ENCODE results near the gene AGR2.

AGR2 gene

GRCh38 chr7:16785846-16786245 is 19.0 kb downstream of the AGR2 start:
- Histone ChIP-seq H3K27ac (no peak overlapping the region), H3K4me1 (ENCODE audit: low read depth, poor library complexity, severe bottlenecking) (no peaks in the 10 kb centered on the region)

GRCh38 chr7:16785321-16785720 is 19.5 kb downstream of the AGR2 start:
- Histone ChIP-seq H3K27me3 (ENCODE audit: insufficient read depth, low read depth) (no peaks in the 10 kb centered on the region), H3K4me3 (IDR thresholded peaks at IDR 0.05; ENCODE audit: insufficient read depth, low read depth, low read length) (no peak overlapping the region), H3K4me2 (no peak overlapping the region), H4K20me1 (ENCODE audit: insufficient read depth) (no peaks in the 10 kb centered on the region), H3K36me3 (ENCODE audit: insufficient read depth) (no peaks in the 10 kb centered on the region), H3K79me2 (ENCODE audit: insufficient read depth, low read depth) (no peaks in the 10 kb centered on the region), H2AFZ (ENCODE audit: low read depth) (no peak overlapping the region), H3K9ac (no peak overlapping the region), H3K27ac (no peak overlapping the region), H3K4me1 (ENCODE audit: low read depth, poor library complexity, severe bottlenecking) (no peaks in the 10 kb centered on the region)
- no peak for TF ChIP-seq CTCF (conservative IDR thresholded peaks at IDR 0.05; ENCODE audit: low read depth, low read length)

More at GRCh38 chr7:16785846-16786245, 19.0 kb downstream of the AGR2 start:
- Histone ChIP-seq H3K36me3 (ENCODE audit: insufficient read depth) (no peaks in the 10 kb centered on the region), H4K20me1 (ENCODE audit: insufficient read depth) (no peaks in the 10 kb centered on the region), H3K4me3 (IDR thresholded peaks at IDR 0.05; ENCODE audit: insufficient read depth, low read depth, low read length) (no peak overlapping the region), H3K27me3 (ENCODE audit: insufficient read depth, low read depth) (no peaks in the 10 kb centered on the region), H3K79me2 (ENCODE audit: insufficient read depth, low read depth) (no peaks in the 10 kb centered on the region), H2AFZ (ENCODE audit: low read depth) (no peak overlapping the region), H3K9ac (no peak overlapping the region), H3K4me2 (no peak overlapping the region)
- TF ChIP-seq CTCF (conservative IDR thresholded peaks at IDR 0.05; ENCODE audit: low read depth, low read length) = no peak

GRCh38 chr7:16780596-16780995 is 24.2 kb downstream of the AGR2 start:
- no peaks in the 10 kb centered on the region for H3K36me3 ChIP-seq (ENCODE audit: insufficient read depth)
- H3K4me1 ChIP-seq (ENCODE audit: low read depth, poor library complexity, severe bottlenecking) = no peaks in the 10 kb centered on the region
- H3K9ac ChIP-seq = no peak overlapping the region
- no peak overlapping the region for H3K27ac ChIP-seq
- TF ChIP-seq CTCF (conservative IDR thresholded peaks at IDR 0.05; ENCODE audit: low read depth, low read length) = no peak
- no peak overlapping the region for H2AFZ ChIP-seq (ENCODE audit: low read depth)
- H3K4me2 ChIP-seq = no peak overlapping the region
- H3K79me2 ChIP-seq (ENCODE audit: insufficient read depth, low read depth) = no peaks in the 10 kb centered on the region
- no peaks in the 10 kb centered on the region for H4K20me1 ChIP-seq (ENCODE audit: insufficient read depth)
- H3K4me3 ChIP-seq (IDR thresholded peaks at IDR 0.05; ENCODE audit: insufficient read depth, low read depth, low read length) = no peak overlapping the region
- H3K27me3 ChIP-seq (ENCODE audit: insufficient read depth, low read depth) = no peaks in the 10 kb centered on the region

- Histone ChIP-seq H3K9ac (no peak overlapping the region), H3K4me2 (no peak overlapping the region), H3K79me2 (ENCODE audit: insufficient read depth, low read depth) (no peaks in the 10 kb centered on the region), H3K4me3 (IDR thresholded peaks at IDR 0.05; ENCODE audit: insufficient read depth, low read depth, low read length) (no peak overlapping the region), H3K27me3 (ENCODE audit: insufficient read depth, low read depth) (no peaks in the 10 kb centered on the region), H3K4me1 (ENCODE audit: low read depth, poor library complexity, severe bottlenecking) (no peaks in the 10 kb centered on the region), H4K20me1 (ENCODE audit: insufficient read depth) (no peaks in the 10 kb centered on the region), H3K36me3 (ENCODE audit: insufficient read depth) (no peaks in the 10 kb centered on the region), H2AFZ (ENCODE audit: low read depth) (no peak overlapping the region), H3K27ac (no peak overlapping the region)
- no peak for TF ChIP-seq CTCF (conservative IDR thresholded peaks at IDR 0.05; ENCODE audit: low read depth, low read length)
These were observed 25.7 kb downstream of the AGR2 start for GRCh38 chr7:16779051-16779450.

Measured in KMS-11 (cell line).